ENCODE data around the gene SNCG.
"Not testable (repeated sequence)": the region's sequence is repeated elsewhere in the genome, so short reads cannot be mapped to it uniquely, and the experiment has no call there.

SNCG gene

DNA sequence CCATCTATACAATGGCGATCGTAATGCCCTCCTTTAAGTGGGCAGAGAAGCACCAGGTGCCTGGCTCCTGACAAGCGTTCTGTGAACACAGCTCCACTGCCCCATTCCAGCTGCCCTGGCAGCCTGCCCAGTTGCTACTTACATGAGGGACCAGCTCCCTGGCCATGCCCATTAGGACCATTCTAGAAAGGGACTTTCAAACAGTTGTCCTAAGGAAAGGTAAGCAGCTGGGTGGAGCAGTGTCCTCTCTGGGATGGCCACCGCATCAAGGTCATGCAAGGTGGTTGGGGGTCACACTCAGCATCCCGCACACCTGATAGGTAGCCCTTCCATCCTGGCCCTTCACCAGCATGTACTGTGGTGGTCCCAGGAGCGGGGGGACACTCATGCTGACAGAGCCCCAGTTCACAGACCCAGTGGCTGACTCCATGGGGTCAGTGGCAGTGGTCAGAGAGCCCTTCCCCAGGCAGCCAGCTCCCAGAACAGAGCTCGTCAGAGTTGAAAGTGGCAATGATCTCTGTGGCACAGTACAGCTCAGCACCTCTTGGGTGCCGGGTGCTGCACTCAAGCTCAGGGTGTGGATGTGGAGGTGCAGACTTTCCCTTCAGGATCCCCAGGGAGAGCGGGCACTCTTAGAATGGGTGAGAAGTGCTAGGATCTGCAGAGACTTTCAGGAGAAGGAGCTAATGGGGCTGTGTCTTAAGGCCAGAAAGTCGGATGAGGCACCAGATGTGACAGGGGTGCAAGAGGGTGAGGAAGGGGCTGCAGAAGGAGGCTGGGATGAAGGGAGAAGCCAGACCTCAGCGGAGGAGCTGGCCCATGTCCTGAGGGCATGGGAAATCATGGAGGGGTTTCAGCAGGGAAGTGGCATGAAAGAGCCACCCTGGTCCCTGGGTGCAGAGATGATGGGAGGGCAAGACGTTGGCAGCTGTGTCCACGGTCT is 11.9 kb upstream of the SNCG start:
- Histone ChIP-seq H3F3A (ENCODE audit: insufficient read depth, low read length) (no peaks in the 10 kb centered on the region), H3K4me3 (ENCODE audit: low read length) (no peak overlapping the region), H3K36me3 (replicated peaks; ENCODE audit: insufficient read depth, low read length) (no peaks in the 10 kb centered on the region), H3K27ac (ENCODE audit: low read length) (no peak overlapping the region), H4K20me1 (ENCODE audit: insufficient read depth, low read length) (no peaks in the 10 kb centered on the region), H2AFZ (ENCODE audit: low read length) (no peak overlapping the region), H3K4me1 (ENCODE audit: low read length) (no peaks in the 10 kb centered on the region), H3K79me2 (ENCODE audit: low read length) (no peaks in the 10 kb centered on the region), H3K9me2 (replicated peaks; ENCODE audit: insufficient read depth, low read length) (no peaks in the 10 kb centered on the region), H3K27me3 (replicated peaks; ENCODE audit: insufficient read depth, low read length) (no peaks in the 10 kb centered on the region), H3K4me2 (ENCODE audit: low read depth, low read length) (no peak overlapping the region), H3K9ac (ENCODE audit: low read length) (no peak overlapping the region), H3K9me3 (replicated peaks; ENCODE audit: insufficient read depth, low read length) (no peaks in the 10 kb centered on the region)
- no peak for DNase-seq
- TF ChIP-seq, protein P1, sequence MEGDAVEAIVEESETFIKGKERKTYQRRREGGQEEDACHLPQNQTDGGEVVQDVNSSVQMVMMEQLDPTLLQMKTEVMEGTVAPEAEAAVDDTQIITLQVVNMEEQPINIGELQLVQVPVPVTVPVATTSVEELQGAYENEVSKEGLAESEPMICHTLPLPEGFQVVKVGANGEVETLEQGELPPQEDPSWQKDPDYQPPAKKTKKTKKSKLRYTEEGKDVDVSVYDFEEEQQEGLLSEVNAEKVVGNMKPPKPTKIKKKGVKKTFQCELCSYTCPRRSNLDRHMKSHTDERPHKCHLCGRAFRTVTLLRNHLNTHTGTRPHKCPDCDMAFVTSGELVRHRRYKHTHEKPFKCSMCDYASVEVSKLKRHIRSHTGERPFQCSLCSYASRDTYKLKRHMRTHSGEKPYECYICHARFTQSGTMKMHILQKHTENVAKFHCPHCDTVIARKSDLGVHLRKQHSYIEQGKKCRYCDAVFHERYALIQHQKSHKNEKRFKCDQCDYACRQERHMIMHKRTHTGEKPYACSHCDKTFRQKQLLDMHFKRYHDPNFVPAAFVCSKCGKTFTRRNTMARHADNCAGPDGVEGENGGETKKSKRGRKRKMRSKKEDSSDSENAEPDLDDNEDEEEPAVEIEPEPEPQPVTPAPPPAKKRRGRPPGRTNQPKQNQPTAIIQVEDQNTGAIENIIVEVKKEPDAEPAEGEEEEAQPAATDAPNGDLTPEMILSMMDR (IDR thresholded peaks at IDR 0.05; ENCODE audit: low read length), result no peak
- TF ChIP-seq EZH2 (optimal IDR thresholded peaks at IDR 0.05; ENCODE audit: low read depth, low read length) (no peak), EZH2phosphoT487 (IDR thresholded peaks at IDR 0.05; ENCODE audit: low read length) (no peak)

DNA sequence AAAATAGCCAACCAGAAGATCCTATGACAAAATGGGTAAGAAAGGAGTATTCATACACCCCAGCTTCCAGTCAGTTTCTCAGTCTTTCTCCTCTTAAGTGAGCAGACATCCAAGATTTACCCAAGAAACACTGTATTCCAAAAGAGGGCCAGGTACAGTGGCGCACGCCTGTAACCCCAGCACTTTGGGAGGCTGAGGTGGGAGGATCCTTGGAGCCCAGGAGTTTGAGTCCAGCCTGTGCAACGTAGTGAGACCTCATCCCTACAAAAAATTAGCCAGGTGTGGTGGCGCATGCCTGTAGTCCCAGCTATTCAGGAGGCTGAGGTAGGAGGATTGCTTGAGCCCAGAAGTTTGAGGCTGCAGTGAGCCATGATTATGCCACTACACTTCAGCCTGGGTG is 10.6 kb upstream of the SNCG start:
- not testable (repeated sequence) for H3K27ac ChIP-seq (ENCODE audit: low read length); H3K27me3 ChIP-seq (replicated peaks; ENCODE audit: insufficient read depth, low read length); DNase-seq; H3K9ac ChIP-seq (ENCODE audit: low read length); H3K4me3 ChIP-seq (ENCODE audit: low read length); H3K9me2 ChIP-seq (replicated peaks; ENCODE audit: insufficient read depth, low read length); H3K9me3 ChIP-seq (replicated peaks; ENCODE audit: insufficient read depth, low read length); H3K36me3 ChIP-seq (replicated peaks; ENCODE audit: insufficient read depth, low read length); H2AFZ ChIP-seq (ENCODE audit: low read length); H3K4me1 ChIP-seq (ENCODE audit: low read length); H4K20me1 ChIP-seq (ENCODE audit: insufficient read depth, low read length); H3K79me2 ChIP-seq (ENCODE audit: low read length); H3F3A ChIP-seq (ENCODE audit: insufficient read depth, low read length); H3K4me2 ChIP-seq (ENCODE audit: low read depth, low read length)

DNA sequence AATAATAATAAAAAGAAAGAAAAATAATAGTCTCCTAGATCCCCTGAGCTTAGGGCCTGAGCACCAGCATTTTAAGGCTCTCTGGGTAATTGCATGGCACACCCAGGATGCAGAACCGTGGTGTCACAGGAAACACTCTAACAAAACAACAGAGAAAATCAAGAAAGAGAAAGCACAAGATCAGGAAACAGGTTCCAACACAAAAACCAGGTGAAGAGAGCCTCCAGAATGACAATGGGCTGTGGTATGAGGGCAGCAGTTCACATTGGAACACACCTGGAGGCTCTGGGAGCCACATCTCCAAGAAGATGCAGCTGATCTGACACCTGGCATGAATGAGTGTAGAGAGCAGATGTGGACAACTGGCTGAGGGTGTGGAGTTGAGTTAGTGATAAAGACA is 8.1 kb upstream of the SNCG start:
- H3F3A ChIP-seq (ENCODE audit: insufficient read depth, low read length), result no peaks in the 10 kb centered on the region
- H3K27ac ChIP-seq (ENCODE audit: low read length), result no peak overlapping the region
- TF ChIP-seq EZH2phosphoT487 (IDR thresholded peaks at IDR 0.05; ENCODE audit: low read length), result no peak
- TF ChIP-seq EZH2 (optimal IDR thresholded peaks at IDR 0.05; ENCODE audit: low read depth, low read length), result no peak
- TF ChIP-seq, protein P1 (IDR thresholded peaks at IDR 0.05; ENCODE audit: low read length), result no peak
- H3K4me3 ChIP-seq (ENCODE audit: low read length), result no peak overlapping the region
- H2AFZ ChIP-seq (ENCODE audit: low read length), result no peak overlapping the region
- no peaks in the 10 kb centered on the region for H3K79me2 ChIP-seq (ENCODE audit: low read length)
- no peaks in the 10 kb centered on the region for H3K36me3 ChIP-seq (replicated peaks; ENCODE audit: insufficient read depth, low read length)
- H3K9ac ChIP-seq (ENCODE audit: low read length), result no peak overlapping the region
- no peaks in the 10 kb centered on the region for H3K4me1 ChIP-seq (ENCODE audit: low read length)
- no peaks in the 10 kb centered on the region for H3K27me3 ChIP-seq (replicated peaks; ENCODE audit: insufficient read depth, low read length)
- DNase-seq, result no peak
- no peaks in the 10 kb centered on the region for H4K20me1 ChIP-seq (ENCODE audit: insufficient read depth, low read length)
- H3K4me2 ChIP-seq (ENCODE audit: low read depth, low read length), result no peak overlapping the region
- H3K9me3 ChIP-seq (replicated peaks; ENCODE audit: insufficient read depth, low read length), result no peaks in the 10 kb centered on the region
- H3K9me2 ChIP-seq (replicated peaks; ENCODE audit: insufficient read depth, low read length), result no peaks in the 10 kb centered on the region

DNA sequence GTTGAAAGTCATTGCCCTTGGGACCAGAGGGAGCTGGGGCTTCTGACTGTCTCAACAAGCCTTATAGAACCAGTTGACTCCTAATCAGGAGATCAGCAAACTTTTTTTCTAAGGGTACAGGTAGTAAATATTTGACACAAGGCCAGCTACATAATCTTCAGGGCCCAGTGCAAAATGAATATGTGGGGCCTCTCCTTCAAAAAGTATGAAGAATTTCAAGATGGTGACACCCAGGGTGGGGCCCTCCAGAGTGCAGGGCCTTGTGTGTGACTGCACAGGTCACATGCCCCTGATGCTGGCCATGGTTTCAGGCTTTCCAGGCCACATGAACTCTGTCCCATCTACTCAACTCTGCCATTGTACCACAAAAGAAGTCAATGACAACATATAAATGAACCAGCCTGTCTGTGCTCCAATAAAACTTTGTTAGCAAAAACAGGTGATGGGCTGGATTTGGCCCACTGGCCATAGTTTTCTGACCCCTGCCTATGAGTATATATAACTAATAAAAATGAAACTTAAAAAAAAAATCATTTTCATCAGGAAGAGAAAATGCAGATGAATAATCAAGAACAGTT is 7.1 kb upstream of the SNCG start:
- TF ChIP-seq EZH2 (optimal IDR thresholded peaks at IDR 0.05; ENCODE audit: low read depth, low read length) (no peak), EZH2phosphoT487 (IDR thresholded peaks at IDR 0.05; ENCODE audit: low read length) (no peak)
- TF ChIP-seq, protein P1 (IDR thresholded peaks at IDR 0.05; ENCODE audit: low read length), result no peak
- DNase-seq, result no peak
- H3F3A ChIP-seq (ENCODE audit: insufficient read depth, low read length), result no peaks in the 10 kb centered on the region
- H3K4me2 ChIP-seq (ENCODE audit: low read depth, low read length), result no peak overlapping the region
- H3K36me3 ChIP-seq (replicated peaks; ENCODE audit: insufficient read depth, low read length), result no peaks in the 10 kb centered on the region
- H3K9me3 ChIP-seq (replicated peaks; ENCODE audit: insufficient read depth, low read length), result no peaks in the 10 kb centered on the region
- H3K4me3 ChIP-seq (ENCODE audit: low read length), result no peak overlapping the region
- no peak overlapping the region for H3K27ac ChIP-seq (ENCODE audit: low read length)
- H3K79me2 ChIP-seq (ENCODE audit: low read length), result no peaks in the 10 kb centered on the region
- H3K9me2 ChIP-seq (replicated peaks; ENCODE audit: insufficient read depth, low read length), result no peaks in the 10 kb centered on the region
- no peak overlapping the region for H2AFZ ChIP-seq (ENCODE audit: low read length)
- no peaks in the 10 kb centered on the region for H4K20me1 ChIP-seq (ENCODE audit: insufficient read depth, low read length)
- H3K9ac ChIP-seq (ENCODE audit: low read length), result no peak overlapping the region
- H3K4me1 ChIP-seq (ENCODE audit: low read length), result no peaks in the 10 kb centered on the region
- H3K27me3 ChIP-seq (replicated peaks; ENCODE audit: insufficient read depth, low read length), result no peaks in the 10 kb centered on the region

All from MM.1S (cell line).